ENCODE results near the gene NDST1. TPM values are rescaled to one million over a fixed set of nuclear protein-coding genes. Genes with fewer than 3 reads are reported as not detected.

Gene NDST1
- total RNA-seq, 1 experiment from 2014 or later: 33.1 TPM

GRCh38 chr5:150557509-150557872, 49.6 kb downstream of the NDST1 start (continued):
- TF ChIP-seq, protein P1, sequence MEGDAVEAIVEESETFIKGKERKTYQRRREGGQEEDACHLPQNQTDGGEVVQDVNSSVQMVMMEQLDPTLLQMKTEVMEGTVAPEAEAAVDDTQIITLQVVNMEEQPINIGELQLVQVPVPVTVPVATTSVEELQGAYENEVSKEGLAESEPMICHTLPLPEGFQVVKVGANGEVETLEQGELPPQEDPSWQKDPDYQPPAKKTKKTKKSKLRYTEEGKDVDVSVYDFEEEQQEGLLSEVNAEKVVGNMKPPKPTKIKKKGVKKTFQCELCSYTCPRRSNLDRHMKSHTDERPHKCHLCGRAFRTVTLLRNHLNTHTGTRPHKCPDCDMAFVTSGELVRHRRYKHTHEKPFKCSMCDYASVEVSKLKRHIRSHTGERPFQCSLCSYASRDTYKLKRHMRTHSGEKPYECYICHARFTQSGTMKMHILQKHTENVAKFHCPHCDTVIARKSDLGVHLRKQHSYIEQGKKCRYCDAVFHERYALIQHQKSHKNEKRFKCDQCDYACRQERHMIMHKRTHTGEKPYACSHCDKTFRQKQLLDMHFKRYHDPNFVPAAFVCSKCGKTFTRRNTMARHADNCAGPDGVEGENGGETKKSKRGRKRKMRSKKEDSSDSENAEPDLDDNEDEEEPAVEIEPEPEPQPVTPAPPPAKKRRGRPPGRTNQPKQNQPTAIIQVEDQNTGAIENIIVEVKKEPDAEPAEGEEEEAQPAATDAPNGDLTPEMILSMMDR (IDR thresholded peaks at IDR 0.05 in 2 of 3, conservative IDR thresholded peaks at IDR 0.05 in 1 of 3; ENCODE audit: borderline replicate concordance in 1 of 3, insufficient read depth in 1 of 3, low read depth in 2 of 3, low read length in 2 of 3): no peak
- TF ChIP-seq SRF (IDR thresholded peaks at IDR 0.05; ENCODE audit: low read depth): no peak

DNA sequence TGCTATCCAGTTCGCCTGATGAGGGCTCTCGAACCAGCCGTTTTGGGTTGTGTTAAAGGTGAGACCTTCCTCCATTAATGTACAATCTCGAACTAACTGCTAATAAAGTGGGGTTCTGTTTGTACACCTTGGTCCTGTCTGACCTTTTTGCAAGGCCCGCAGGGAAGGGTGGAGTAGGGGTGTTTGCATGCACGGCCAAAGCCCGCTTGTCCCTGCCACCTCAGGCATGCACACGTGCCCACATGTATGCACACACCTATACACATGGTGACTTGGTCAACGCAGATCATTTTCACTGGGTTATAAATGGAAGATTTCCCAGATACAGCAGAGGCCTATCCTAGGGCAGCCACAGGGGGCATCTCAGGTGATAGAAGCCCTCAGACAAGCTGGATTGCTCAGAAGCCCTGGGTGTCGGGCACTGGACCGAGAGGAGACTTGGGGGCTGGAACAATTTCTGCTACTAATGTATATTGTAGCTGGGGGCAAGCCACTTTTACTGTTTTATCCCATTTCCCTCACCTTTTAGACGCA, 50.2 kb downstream of the NDST1 start:
- DNase-seq (ENCODE audit: low read depth, low spot score) (no peak), ATAC-seq (no peak)
- H3K36me3 ChIP-seq (ENCODE audit: control insufficient read depth in 1 of 2, insufficient read depth in 2 of 2, low read length in 2 of 2): 0 out of 4 replicates have a peak, but pooled peaks cover 0 to 2% of the 10 kb centered on the region in 2 experiments
- H3K4me1 ChIP-seq (ENCODE audit: control insufficient read depth in 1 of 2, insufficient read depth in 2 of 2, low read length in 2 of 2): peaks cover 3 to 7% of the 10 kb centered on the region in 2 experiments; a peak in 2 of 4 replicates
- H4K20me1 ChIP-seq (ENCODE audit: insufficient read depth): no peaks in the 10 kb centered on the region
- ChIA-PET RAD21 (ENCODE audit: low non-redundant PET in 1 of 2, low total read pairs in 2 of 2, uncharacterized antibody in 2 of 2, unreplicated experiment in 2 of 2) (interaction anchor here in 1 of 2 experiments (0.7 kb wide), 1 partner anchor 103 kb away, joined by 3 read pairs; no protein-coding TSS in a partner anchor), POLR2A (interaction anchor here (0.6 to 1.0 kb wide), 2 partner anchors 68 to 108 kb away, joined by 3 to 10 read pairs; no protein-coding TSS in a partner anchor), CTCF (interaction anchor here (0.6 to 2.9 kb wide), 3 partner anchors 98 to 229 kb away, joined by 3 to 17 read pairs (median 4); no protein-coding TSS in a partner anchor)
- no TSS peak for BruUV-seq (replicated peaks)
- no peak overlapping the region for H2AFZ ChIP-seq (ENCODE audit: low read depth, low read length, poor library complexity, severe bottlenecking)
- intact Hi-C loops (cut with micrococcal nuclease): no loop called here
- no peaks in the 10 kb centered on the region for H3K27me3 ChIP-seq (ENCODE audit: insufficient read depth, low read length)
- no peak overlapping the region for H3K27ac ChIP-seq (ENCODE audit: low read depth, low read length)
- H3K9me2 ChIP-seq (ENCODE audit: insufficient read depth): no peaks in the 10 kb centered on the region
- no peak overlapping the region for H3K4me3 ChIP-seq (replicated peaks in 1 of 2; ENCODE audit: low read depth in 1 of 2, low read length in 2 of 2)
- no peak overlapping the region for H3K4me2 ChIP-seq (ENCODE audit: low read length)
- H3K79me2 ChIP-seq (ENCODE audit: insufficient read depth, low read length): no peaks in the 10 kb centered on the region
- no peak overlapping the region for H3K9ac ChIP-seq (ENCODE audit: low read length)
- no peaks in the 10 kb centered on the region for H3K9me3 ChIP-seq (ENCODE audit: control insufficient read depth in 1 of 2, insufficient read depth in 1 of 2, low read depth in 1 of 2, low read length in 2 of 2)
- TF ChIP-seq CEBPB (IDR thresholded peaks at IDR 0.05; ENCODE audit: low read depth) (no peak), RAD21 (IDR thresholded peaks at IDR 0.05; ENCODE audit: low read depth) (no peak), ZNF274 (IDR thresholded peaks at IDR 0.05; ENCODE audit: low read depth, low read length) (no peak), POLR2AphosphoS5 (IDR thresholded peaks at IDR 0.05; ENCODE audit: low read depth, low read length) (no peak), SP1 (IDR thresholded peaks at IDR 0.05; ENCODE audit: low read depth) (no peak), ELF1 (IDR thresholded peaks at IDR 0.05; ENCODE audit: borderline replicate concordance, low read depth) (no peak), JUND (IDR thresholded peaks at IDR 0.05) (no peak), ZFX (IDR thresholded peaks at IDR 0.05) (no peak), POLR2A (IDR thresholded peaks at IDR 0.05; ENCODE audit: borderline replicate concordance, extremely low read depth, insufficient read depth, insufficient read length) (no peak), TCF7L2 (IDR thresholded peaks at IDR 0.05; ENCODE audit: borderline replicate concordance, extremely low read depth, insufficient read depth, insufficient read length) (no peak), SRF (IDR thresholded peaks at IDR 0.05; ENCODE audit: low read depth) (no peak), EZH2phosphoT487 (IDR thresholded peaks at IDR 0.05; ENCODE audit: borderline replicate concordance) (no peak), MAX (IDR thresholded peaks at IDR 0.05) (no peak), SIN3A (IDR thresholded peaks at IDR 0.05; ENCODE audit: low read depth) (no peak)
- TF ChIP-seq, protein P1 (IDR thresholded peaks at IDR 0.05 in 2 of 3, conservative IDR thresholded peaks at IDR 0.05 in 1 of 3; ENCODE audit: borderline replicate concordance in 1 of 3, insufficient read depth in 1 of 3, low read depth in 2 of 3, low read length in 2 of 3): no peak; a peak in 1 of 6 replicates
- TF ChIP-seq, protein P2, sequence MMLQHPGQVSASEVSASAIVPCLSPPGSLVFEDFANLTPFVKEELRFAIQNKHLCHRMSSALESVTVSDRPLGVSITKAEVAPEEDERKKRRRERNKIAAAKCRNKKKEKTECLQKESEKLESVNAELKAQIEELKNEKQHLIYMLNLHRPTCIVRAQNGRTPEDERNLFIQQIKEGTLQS (IDR thresholded peaks at IDR 0.05): no peak
- TF ChIP-seq, protein P3, sequence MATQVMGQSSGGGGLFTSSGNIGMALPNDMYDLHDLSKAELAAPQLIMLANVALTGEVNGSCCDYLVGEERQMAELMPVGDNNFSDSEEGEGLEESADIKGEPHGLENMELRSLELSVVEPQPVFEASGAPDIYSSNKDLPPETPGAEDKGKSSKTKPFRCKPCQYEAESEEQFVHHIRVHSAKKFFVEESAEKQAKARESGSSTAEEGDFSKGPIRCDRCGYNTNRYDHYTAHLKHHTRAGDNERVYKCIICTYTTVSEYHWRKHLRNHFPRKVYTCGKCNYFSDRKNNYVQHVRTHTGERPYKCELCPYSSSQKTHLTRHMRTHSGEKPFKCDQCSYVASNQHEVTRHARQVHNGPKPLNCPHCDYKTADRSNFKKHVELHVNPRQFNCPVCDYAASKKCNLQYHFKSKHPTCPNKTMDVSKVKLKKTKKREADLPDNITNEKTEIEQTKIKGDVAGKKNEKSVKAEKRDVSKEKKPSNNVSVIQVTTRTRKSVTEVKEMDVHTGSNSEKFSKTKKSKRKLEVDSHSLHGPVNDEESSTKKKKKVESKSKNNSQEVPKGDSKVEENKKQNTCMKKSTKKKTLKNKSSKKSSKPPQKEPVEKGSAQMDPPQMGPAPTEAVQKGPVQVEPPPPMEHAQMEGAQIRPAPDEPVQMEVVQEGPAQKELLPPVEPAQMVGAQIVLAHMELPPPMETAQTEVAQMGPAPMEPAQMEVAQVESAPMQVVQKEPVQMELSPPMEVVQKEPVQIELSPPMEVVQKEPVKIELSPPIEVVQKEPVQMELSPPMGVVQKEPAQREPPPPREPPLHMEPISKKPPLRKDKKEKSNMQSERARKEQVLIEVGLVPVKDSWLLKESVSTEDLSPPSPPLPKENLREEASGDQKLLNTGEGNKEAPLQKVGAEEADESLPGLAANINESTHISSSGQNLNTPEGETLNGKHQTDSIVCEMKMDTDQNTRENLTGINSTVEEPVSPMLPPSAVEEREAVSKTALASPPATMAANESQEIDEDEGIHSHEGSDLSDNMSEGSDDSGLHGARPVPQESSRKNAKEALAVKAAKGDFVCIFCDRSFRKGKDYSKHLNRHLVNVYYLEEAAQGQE (IDR thresholded peaks at IDR 0.05; ENCODE audit: low read depth): no peak
